DOHH2 (cell line): ENCODE measurements around the gene ANKRD13B.
A peak's percentile ranks its signal among the peaks of the same experiment; 100 is the strongest.

Experiments used
- H3F3A ChIP-seq: fragments of 200-600 bp; sonication (generic), shearing (Covaris generic); 2 replicates; pipeline ENCODE4 v1.6.0; 2016; ENCODE audit warnings: antibody characterized with exemption, mild to moderate bottlenecking; ENCODE audit not compliant: control insufficient read depth, insufficient read depth
- H3K27ac ChIP-seq: fragments of 200-600 bp; sonication (generic); 2 replicates; pipeline ENCODE4 v1.5.1; 2014; ENCODE audit warnings: low read depth, mild to moderate bottlenecking, low read length, moderate library complexity
- H3K27me3 ChIP-seq: fragments of 200-600 bp; sonication (generic); 2 replicates; pipeline ENCODE4 v1.6.1; 2014; ENCODE audit warnings: mild to moderate bottlenecking, low read length, mixed read lengths; ENCODE audit not compliant: control insufficient read depth
- H3K36me3 ChIP-seq: fragments of 200-600 bp; sonication (generic); 2 replicates; pipeline ENCODE4 v1.6.1; 2014; ENCODE audit warnings: mild to moderate bottlenecking, low read length, moderate library complexity, mixed read lengths; ENCODE audit not compliant: control insufficient read depth
- H3K4me1 ChIP-seq: fragments of 200-600 bp; sonication (generic); 2 replicates; pipeline ENCODE4 v1.6.1; 2014; ENCODE audit warnings: mild to moderate bottlenecking, low read length, mixed read lengths; ENCODE audit not compliant: control insufficient read depth
- H3K4me2 ChIP-seq: fragments of 200-600 bp; sonication (generic); 2 replicates; pipeline ENCODE4 v1.6.0; 2014; ENCODE audit warnings: mild to moderate bottlenecking, low read length, moderate library complexity
- H3K4me3 ChIP-seq: fragments of 200-600 bp; sonication (generic); 2 replicates; pipeline ENCODE4 v1.5.1; 2014; ENCODE audit warnings: mild to moderate bottlenecking, low read length, mixed read lengths
- H3K79me2 ChIP-seq: fragments of 200-600 bp; sonication (generic); 2 replicates; pipeline ENCODE4 v1.6.1; 2014; ENCODE audit warnings: mild to moderate bottlenecking, low read length, mixed read lengths; ENCODE audit not compliant: control insufficient read depth
- H3K9me2 ChIP-seq: fragments of 200-600 bp; sonication (generic); replicated peaks from 2 replicates; pipeline ENCODE4 v1.6.1; 2014; ENCODE audit warnings: mild to moderate bottlenecking, low read length, mixed read lengths; ENCODE audit not compliant: control insufficient read depth
- H3K9me3 ChIP-seq: fragments of 200-600 bp; sonication (generic); 2 replicates; pipeline ENCODE4 v1.6.1; 2014; ENCODE audit warnings: antibody characterized with exemption, low read length, mixed read lengths; ENCODE audit not compliant: control insufficient read depth, insufficient read depth
- H4K20me1 ChIP-seq: fragments of 200-600 bp; sonication (generic); 2 replicates; pipeline ENCODE4 v1.6.0; 2014; ENCODE audit warnings: low read depth, mild to moderate bottlenecking, antibody characterized with exemption, low read length, moderate library complexity; ENCODE audit not compliant: control insufficient read depth, insufficient read depth
- EZH2phosphoT487 ChIP-seq: fragments of 200-600 bp; sonication (generic); IDR thresholded peaks from 2 replicates; pipeline ENCODE4 v1.6.1; 2017; ENCODE audit warnings: borderline replicate concordance, mild to moderate bottlenecking, antibody characterized with exemption, low read length, moderate library complexity, mixed read lengths
- TF ChIP-seq, protein P1 (sequence below): fragments of 200-600 bp; sonication (generic); IDR thresholded peaks from one replicate; pipeline ENCODE4 v1.5.1; 2014; ENCODE audit warnings: antibody characterized with exemption, mild to moderate bottlenecking, low read depth, low read length; ENCODE audit not compliant: poor library complexity, severe bottlenecking

ANKRD13B gene

GRCh38 chr17:29584452-29585079 is 8.4 kb upstream of the ANKRD13B start:
- Histone ChIP-seq H3K79me2 (peaks cover 65% of the 10 kb centered on the region), H3F3A (no peaks in the 10 kb centered on the region), H3K9me3 (no peaks in the 10 kb centered on the region), H3K9me2 (no peaks in the 10 kb centered on the region), H3K27me3 (no peaks in the 10 kb centered on the region), H3K4me3 (peak overlapping the region; percentile 60), H4K20me1 (peaks cover 20% of the 10 kb centered on the region), H3K27ac (peak overlapping the region; percentile 49), H3K36me3 (peaks cover 48% of the 10 kb centered on the region), H3K4me1 (peaks cover 58% of the 10 kb centered on the region), H3K4me2 (peak overlapping the region; percentile 79)
- TF ChIP-seq, protein P1, sequence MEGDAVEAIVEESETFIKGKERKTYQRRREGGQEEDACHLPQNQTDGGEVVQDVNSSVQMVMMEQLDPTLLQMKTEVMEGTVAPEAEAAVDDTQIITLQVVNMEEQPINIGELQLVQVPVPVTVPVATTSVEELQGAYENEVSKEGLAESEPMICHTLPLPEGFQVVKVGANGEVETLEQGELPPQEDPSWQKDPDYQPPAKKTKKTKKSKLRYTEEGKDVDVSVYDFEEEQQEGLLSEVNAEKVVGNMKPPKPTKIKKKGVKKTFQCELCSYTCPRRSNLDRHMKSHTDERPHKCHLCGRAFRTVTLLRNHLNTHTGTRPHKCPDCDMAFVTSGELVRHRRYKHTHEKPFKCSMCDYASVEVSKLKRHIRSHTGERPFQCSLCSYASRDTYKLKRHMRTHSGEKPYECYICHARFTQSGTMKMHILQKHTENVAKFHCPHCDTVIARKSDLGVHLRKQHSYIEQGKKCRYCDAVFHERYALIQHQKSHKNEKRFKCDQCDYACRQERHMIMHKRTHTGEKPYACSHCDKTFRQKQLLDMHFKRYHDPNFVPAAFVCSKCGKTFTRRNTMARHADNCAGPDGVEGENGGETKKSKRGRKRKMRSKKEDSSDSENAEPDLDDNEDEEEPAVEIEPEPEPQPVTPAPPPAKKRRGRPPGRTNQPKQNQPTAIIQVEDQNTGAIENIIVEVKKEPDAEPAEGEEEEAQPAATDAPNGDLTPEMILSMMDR = no peak
- TF ChIP-seq EZH2phosphoT487 = no peak

DNA sequence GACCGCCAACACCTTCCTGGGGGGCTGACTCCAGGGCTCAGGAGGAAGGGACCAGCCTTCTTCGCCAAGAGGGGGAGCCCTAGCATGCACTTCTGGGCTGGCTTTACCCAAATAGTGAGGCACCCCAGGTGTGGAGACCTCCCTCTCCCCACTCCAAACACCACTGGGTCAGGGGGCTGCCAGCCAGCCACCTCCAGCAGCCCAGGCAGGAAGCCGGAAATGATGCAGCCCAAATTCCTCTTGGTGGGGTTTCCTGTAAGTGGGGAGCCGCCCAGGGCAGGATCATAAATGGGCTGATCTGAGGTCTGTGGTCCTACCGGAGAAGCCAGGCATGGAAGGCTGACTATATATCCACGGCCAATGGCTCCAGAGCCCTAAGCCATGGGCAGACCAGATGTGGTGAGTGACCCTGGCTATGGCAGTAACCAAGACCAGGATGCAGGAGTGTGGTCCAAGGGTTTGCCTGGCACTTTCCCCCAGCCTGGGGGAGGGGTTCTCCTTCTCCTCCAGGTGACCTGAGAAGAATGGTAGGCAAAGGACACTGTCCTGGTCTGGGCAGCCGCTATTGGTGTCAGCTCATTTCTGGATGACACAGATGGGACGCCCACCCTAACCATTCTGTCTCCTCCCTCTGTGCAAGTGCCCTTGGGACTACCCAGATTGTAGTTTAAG is 7.7 kb upstream of the ANKRD13B start:
- Histone ChIP-seq H4K20me1 (peaks cover 20% of the 10 kb centered on the region), H3K4me1 (peaks cover 62% of the 10 kb centered on the region), H3K9me3 (no peaks in the 10 kb centered on the region), H3K27ac (peak overlapping the region; percentile 49), H3K27me3 (no peaks in the 10 kb centered on the region), H3K36me3 (peaks cover 41% of the 10 kb centered on the region), H3K9me2 (no peaks in the 10 kb centered on the region), H3K4me2 (peak overlapping the region; percentile 79), H3K4me3 (peak overlapping the region; percentile 60), H3F3A (no peaks in the 10 kb centered on the region), H3K79me2 (peaks cover 71% of the 10 kb centered on the region)
- TF ChIP-seq, protein P1 = peak; percentile 64
- TF ChIP-seq EZH2phosphoT487 = no peak

DNA sequence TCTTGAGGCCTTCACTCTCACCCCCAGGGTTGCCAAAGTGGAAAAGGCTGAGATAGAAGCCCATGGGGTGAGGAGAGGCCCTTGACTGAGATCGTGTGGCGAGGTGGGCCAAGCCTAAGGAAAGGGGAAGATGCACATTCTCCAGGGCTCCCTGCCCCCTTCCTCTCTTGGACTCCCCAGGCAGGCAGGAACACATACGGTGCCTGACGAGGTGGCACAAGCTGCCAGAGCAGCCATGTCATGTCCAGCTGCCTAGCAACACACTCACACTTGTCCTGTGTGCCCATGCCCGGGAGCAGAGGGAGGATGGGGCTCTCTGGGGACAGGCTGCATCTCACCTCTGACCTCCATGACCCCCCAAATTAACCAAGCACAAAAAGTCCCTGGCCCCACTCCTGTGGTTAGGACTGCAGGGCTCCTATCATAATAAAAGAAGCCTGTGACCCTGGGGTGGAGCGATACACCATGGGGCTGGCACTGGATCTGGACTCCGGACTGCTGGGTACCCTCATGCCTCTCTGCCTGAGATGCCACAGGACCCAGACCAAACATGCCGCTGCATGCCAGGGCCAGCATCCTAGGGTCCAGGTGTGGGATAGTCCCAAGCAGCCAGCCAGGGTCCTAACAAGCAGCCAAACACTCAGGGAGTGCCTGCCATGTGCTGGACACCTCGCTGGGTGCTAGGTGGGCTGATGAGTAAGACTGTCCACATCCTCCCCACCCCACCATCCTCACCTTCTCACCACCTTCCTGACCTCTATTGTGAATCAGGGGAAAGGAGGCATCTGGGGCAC is 6.1 kb upstream of the ANKRD13B start:
- Histone ChIP-seq H3K9me2 (no peaks in the 10 kb centered on the region), H3K79me2 (peaks cover 73% of the 10 kb centered on the region), H3K4me3 (peak overlapping the region; percentile 92; the same call in 1 of the 2 replicates), H3K27me3 (no peaks in the 10 kb centered on the region), H3K27ac (no peak overlapping the region), H4K20me1 (peaks cover 20% of the 10 kb centered on the region), H3K4me1 (peaks cover 67% of the 10 kb centered on the region), H3K36me3 (peaks cover 27% of the 10 kb centered on the region), H3F3A (peaks cover 7% of the 10 kb centered on the region), H3K9me3 (no peaks in the 10 kb centered on the region), H3K4me2 (peak overlapping the region; percentile 83)
- TF ChIP-seq EZH2phosphoT487 = no peak
- TF ChIP-seq, protein P1 = no peak
